GM23248 (cell line): ENCODE measurements around the gene NEUROG1. TPM values are rescaled to one million over a fixed set of nuclear protein-coding genes. Genes with fewer than 3 reads are reported as not detected.

ENCODE experiments used
- DNase-seq: peaks from one replicate; pipeline ENCODE4 v3.0.0-alpha.2; 2015
- H2AFZ ChIP-seq: fragments of 200-600 bp; sonication (generic); 2 replicates; pipeline ENCODE4 v1.6.1; 2016; ENCODE audit warnings: antibody characterized with exemption
- H3F3A ChIP-seq: fragments of 200-600 bp; sonication (generic); 2 replicates; pipeline ENCODE4 v1.6.1; 2016; ENCODE audit warnings: mild to moderate bottlenecking, antibody characterized with exemption, mixed run types; ENCODE audit not compliant: insufficient read depth
- H3K27ac ChIP-seq: fragments of 200-600 bp; sonication (generic); 2 replicates; pipeline ENCODE4 v1.5.1; 2016; ENCODE audit warnings: mild to moderate bottlenecking
- H3K27me3 ChIP-seq: fragments of 200-600 bp; sonication (generic); replicated peaks from 2 replicates; pipeline ENCODE4 v1.6.1; 2016; ENCODE audit warnings: mild to moderate bottlenecking; ENCODE audit not compliant: insufficient read depth
- H3K36me3 ChIP-seq: fragments of 200-600 bp; sonication (generic); 2 replicates; pipeline ENCODE4 v1.6.1; 2016; ENCODE audit warnings: low read depth, mild to moderate bottlenecking
- H3K4me1 ChIP-seq: fragments of 200-600 bp; sonication (generic); 2 replicates; pipeline ENCODE4 v1.6.1; 2016; ENCODE audit warnings: mild to moderate bottlenecking; ENCODE audit not compliant: insufficient read depth
- H3K4me2 ChIP-seq: fragments of 200-600 bp; sonication (generic); one replicate; pipeline ENCODE4 v1.6.1; 2016; ENCODE audit warnings: mild to moderate bottlenecking; ENCODE audit not compliant: unreplicated experiment
- H3K4me3 ChIP-seq: fragments of 200-600 bp; sonication (generic); 2 replicates; pipeline ENCODE4 v1.5.1; 2016; ENCODE audit warnings: mild to moderate bottlenecking
- H3K79me2 ChIP-seq: fragments of 200-600 bp; sonication (generic); 2 replicates; pipeline ENCODE4 v1.6.1; 2016; ENCODE audit warnings: mild to moderate bottlenecking; ENCODE audit not compliant: insufficient read depth
- H3K9ac ChIP-seq: fragments of 200-600 bp; sonication (generic); 2 replicates; pipeline ENCODE4 v1.6.1; 2016; ENCODE audit warnings: mild to moderate bottlenecking
- H3K9me2 ChIP-seq: fragments of 200-600 bp; sonication (generic); 2 replicates; pipeline ENCODE4 v1.6.1; 2016; ENCODE audit warnings: mixed run types, mild to moderate bottlenecking, moderate library complexity; ENCODE audit not compliant: insufficient read depth
- H3K9me3 ChIP-seq: fragments of 200-600 bp; sonication (generic); one replicate; pipeline ENCODE4 v1.6.1; 2017; ENCODE audit warnings: low read depth
- H4K20me1 ChIP-seq: fragments of 200-600 bp; sonication (generic); 2 replicates; pipeline ENCODE4 v1.6.0; 2016; ENCODE audit not compliant: insufficient read depth
- EZH2 ChIP-seq: fragments of 200-600 bp; sonication (generic); IDR thresholded peaks from 2 replicates; pipeline ENCODE4 v1.6.1; 2018; ENCODE audit warnings: antibody characterized with exemption, mild to moderate bottlenecking; ENCODE audit not compliant: insufficient read depth, poor library complexity, severe bottlenecking
- EZH2phosphoT487 ChIP-seq: fragments of 200-600 bp; sonication (generic); IDR thresholded peaks from 2 replicates; pipeline ENCODE4 v1.6.1; 2018; ENCODE audit warnings: antibody characterized with exemption, moderate library complexity, mild to moderate bottlenecking, low read depth; ENCODE audit not compliant: insufficient read depth
- WGBS, 2 experiments: methylation state at CpG; one replicate each; pipeline ENCODE4 v1.1.6; 2015 to 2017; ENCODE audit warnings: low lambda C conversion rate in 2 of 2, low coverage in 1 of 2; ENCODE audit errors: missing lambda C conversion rate in 2 of 2; 5-methylcytosine and 5-hydroxymethylcytosine counted together
- in situ Hi-C: fragments of 300-500 bp; cut with MboI; formaldehyde crosslinking; loops from 2 replicates; pipeline ENCODE4 v1.15.0; 2020
- polyA plus RNA-seq: library from polyadenylated mRNA; unstranded; fragments of >200 nt; fragmentation: Nextera tagmentation; extraction: Ambion mirVana; gene quantifications from 2 replicates; pipeline ENCODE4 v1.2.1, GENCODE V29; 2016
- total RNA-seq: library from RNA; depleted of rRNA; stranded (reverse); fragments of >200 nt; shearing (Covaris generic); gene quantifications from 2 replicates; pipeline ENCODE4 v1.2.3, GENCODE V29; 2014

Gene NEUROG1
- total and polyA plus RNA-seq, 2 experiments from 2014 or later, result not detected

DNA sequence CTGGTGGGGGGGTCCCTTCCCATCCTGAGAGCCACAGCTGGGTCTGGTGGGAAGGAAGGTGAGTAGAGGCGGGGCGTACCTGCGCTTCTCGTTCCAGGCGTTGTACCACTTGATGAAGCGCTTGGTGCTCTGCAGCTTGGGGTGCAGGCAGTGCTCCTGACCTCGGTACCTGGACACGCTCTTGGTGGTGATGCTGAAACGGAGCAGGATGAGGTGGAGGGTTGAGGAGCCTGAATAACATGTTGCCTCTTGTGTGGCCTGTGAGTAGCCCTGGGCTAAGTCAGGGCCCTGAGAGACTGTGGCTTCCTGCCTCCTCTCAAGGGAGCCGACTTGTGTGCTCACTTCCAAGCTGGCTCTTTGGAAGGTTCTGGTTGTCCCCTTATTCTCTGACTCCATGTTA is 38.7 kb upstream of the NEUROG1 start:
- no peak overlapping the region for H3K27ac ChIP-seq
- 73 to 75% methylated on average over 10 of the region's 10 CpGs for WGBS, 2 experiments
- H2AFZ ChIP-seq, result no peak overlapping the region
- peaks cover 7% of the 10 kb centered on the region; the same call in 1 of the 2 replicates for H3K27me3 ChIP-seq
- no peaks in the 10 kb centered on the region for H3K9me2 ChIP-seq
- TF ChIP-seq EZH2 (no peak), EZH2phosphoT487 (no peak)
- peaks cover 14% of the 10 kb centered on the region for H3K4me1 ChIP-seq
- no peaks in the 10 kb centered on the region for H3K9me3 ChIP-seq
- in situ Hi-C loops, result loop anchor here (25.0 kb wide), 1 partner anchor 638 kb away; no protein-coding TSS in a partner anchor
- no peaks in the 10 kb centered on the region for H3K79me2 ChIP-seq
- H3K4me3 ChIP-seq, result no peak overlapping the region
- DNase-seq, result no peak
- H4K20me1 ChIP-seq, result no peaks in the 10 kb centered on the region
- no peak overlapping the region for H3K9ac ChIP-seq
- 0 out of 2 replicates have a peak, but pooled peaks cover 3% of the 10 kb centered on the region for H3F3A ChIP-seq
- H3K4me2 ChIP-seq, result no peak overlapping the region
- no peaks in the 10 kb centered on the region for H3K36me3 ChIP-seq

- DNase-seq, result no peak
- Histone ChIP-seq H3K4me3 (no peak overlapping the region), H3F3A (0 out of 2 replicates have a peak, but pooled peaks cover 3% of the 10 kb centered on the region), H2AFZ (no peak overlapping the region), H3K36me3 (no peaks in the 10 kb centered on the region), H3K27ac (no peak overlapping the region), H3K27me3 (peaks cover 3% of the 10 kb centered on the region; the same call in 1 of the 2 replicates), H3K9ac (no peak overlapping the region), H3K4me2 (no peak overlapping the region), H3K9me3 (no peaks in the 10 kb centered on the region), H4K20me1 (no peaks in the 10 kb centered on the region), H3K79me2 (no peaks in the 10 kb centered on the region), H3K4me1 (peaks cover 11% of the 10 kb centered on the region), H3K9me2 (no peaks in the 10 kb centered on the region)
- in situ Hi-C loops, result loop anchor here (25.0 kb wide), 1 partner anchor 640 kb away; no protein-coding TSS in a partner anchor
- 62 to 66% methylated on average over 9 of the region's 9 CpGs for WGBS, 2 experiments
- TF ChIP-seq EZH2phosphoT487 (no peak), EZH2 (no peak)
Observed at GRCh38 chr5:135571902-135572301, 36.1 kb upstream of the NEUROG1 start.

GRCh38 chr5:135571066-135571609 is 35.4 kb upstream of the NEUROG1 start:
- Histone ChIP-seq H3K79me2 (no peaks in the 10 kb centered on the region), H2AFZ (no peak overlapping the region), H3K4me1 (peaks cover 3% of the 10 kb centered on the region), H3K4me2 (no peak overlapping the region), H3K9me3 (no peaks in the 10 kb centered on the region), H3K9ac (no peak overlapping the region), H3K27ac (no peak overlapping the region), H3F3A (0 out of 2 replicates have a peak, but pooled peaks cover under 1% of the 10 kb centered on the region), H4K20me1 (no peaks in the 10 kb centered on the region), H3K4me3 (no peak overlapping the region), H3K36me3 (no peaks in the 10 kb centered on the region), H3K9me2 (no peaks in the 10 kb centered on the region), H3K27me3 (peaks cover 3% of the 10 kb centered on the region; the same call in 1 of the 2 replicates)
- in situ Hi-C loops, result loop anchor here (25.0 kb wide), 1 partner anchor 641 kb away; no protein-coding TSS in a partner anchor
- 45 to 46% methylated on average over 10 of the region's 10 CpGs for whole genome bisulfite sequencing, 2 experiments
- no peak for DNase-seq
- TF ChIP-seq EZH2 (no peak), EZH2phosphoT487 (no peak)

DNA sequence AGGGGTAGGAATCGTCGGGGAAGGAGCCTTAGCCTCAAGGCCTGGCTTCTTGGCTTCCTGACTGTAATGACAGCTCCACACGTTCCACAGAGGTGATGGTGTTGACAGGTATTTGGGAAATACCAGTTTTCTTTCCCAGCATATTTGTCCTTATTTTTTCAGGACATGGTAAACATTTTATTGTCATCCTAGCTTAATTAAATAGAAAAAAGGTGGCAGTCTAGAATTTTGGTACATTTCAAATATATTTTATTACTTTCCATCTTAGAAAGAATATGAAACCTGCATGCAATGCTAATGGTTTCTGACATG is 34.6 kb upstream of the NEUROG1 start:
- no peak for DNase-seq
- in situ Hi-C loops, result loop anchor here (25.0 kb wide), 1 partner anchor 642 kb away; no protein-coding TSS in a partner anchor
- Histone ChIP-seq H3F3A (no peaks in the 10 kb centered on the region), H3K36me3 (no peaks in the 10 kb centered on the region), H3K9me3 (no peaks in the 10 kb centered on the region), H3K9me2 (no peaks in the 10 kb centered on the region), H3K4me3 (no peak overlapping the region), H2AFZ (no peak overlapping the region), H3K4me2 (no peak overlapping the region), H4K20me1 (no peaks in the 10 kb centered on the region), H3K79me2 (no peaks in the 10 kb centered on the region), H3K27me3 (peaks cover 6% of the 10 kb centered on the region; the same call in 1 of the 2 replicates), H3K9ac (no peak overlapping the region), H3K4me1 (0 out of 2 replicates have a peak, but pooled peaks cover 7% of the 10 kb centered on the region), H3K27ac (no peak overlapping the region)
- 6 to 7% methylated on average over 3 of the region's 3 CpGs for WGBS, 2 experiments
- TF ChIP-seq EZH2phosphoT487, result no peak
